Measurements from ENCODE around the gene TSPAN9. TPM values are rescaled to one million over a fixed set of nuclear protein-coding genes. Genes with fewer than 3 reads are reported as not detected.

Gene TSPAN9
- polyA plus RNA-seq, 3 donors = 0.15 to 0.34 (median 0.25) TPM

GRCh38 chr12:3134526-3135135 is 57.5 kb downstream of the TSPAN9 start:
- H3K27me3 ChIP-seq (ENCODE audit: control insufficient read depth in 2 of 2, insufficient read depth in 2 of 2, low read length in 2 of 2) = peaks cover 7 to 63% of the 10 kb centered on the region in 2 donors
- no peak overlapping the region for H3K9ac ChIP-seq (ENCODE audit: insufficient read depth, low read length, poor library complexity, severe bottlenecking)
- peaks cover 8 to 9% of the 10 kb centered on the region in 2 donors for H3K4me1 ChIP-seq (ENCODE audit: control insufficient read depth in 1 of 2, insufficient read depth in 2 of 2, low read length in 2 of 2)
- Mint-ChIP-seq H3K27me3 (ENCODE audit: low read depth in 3 of 3) (peaks cover 45 to 85% (median 83%) of the 10 kb centered on the region in 3 donors), H3K9me3 (peaks cover 0 to 5% (median 2%) of the 10 kb centered on the region in 7 donors), H3K27ac (no peak overlapping the region), H3K4me3 (peak overlapping the region in 1 of 2 donors; percentile 13), H3K36me3 (no peaks in the 10 kb centered on the region), H3K4me1 (peaks cover 11% of the 10 kb centered on the region)
- no peak for DNase-seq
- no peak overlapping the region for H3K4me3 ChIP-seq (replicated peaks in 1 of 3; ENCODE audit: low read depth in 2 of 3, low read length in 3 of 3)
- WGBS (ENCODE audit: insufficient coverage) = 87% methylated on average over 9 of the region's 13 CpGs
- H3K9me3 ChIP-seq (replicated peaks in 1 of 2; ENCODE audit: control insufficient read depth in 1 of 2, insufficient read depth in 1 of 2, low read length in 2 of 2) = peaks cover 8 to 18% of the 10 kb centered on the region in 2 donors
- no peaks in the 10 kb centered on the region for H3K79me2 ChIP-seq (ENCODE audit: insufficient read depth, low read length)
- no peaks in the 10 kb centered on the region for H3K36me3 ChIP-seq (replicated peaks in 1 of 2; ENCODE audit: control insufficient read depth in 1 of 2, insufficient read depth in 2 of 2, low read length in 2 of 2)
- H4K20me1 ChIP-seq (ENCODE audit: insufficient read depth, low read length) = no peaks in the 10 kb centered on the region
- TF ChIP-seq CTCF (IDR thresholded peaks at IDR 0.05) = no peak
- no peak overlapping the region for H3K27ac ChIP-seq (ENCODE audit: low read depth in 1 of 2, low read length in 2 of 2)
- no peak overlapping the region for H3K4me2 ChIP-seq (replicated peaks; ENCODE audit: extremely low read depth, low read length, poor library complexity, severe bottlenecking)
- intact Hi-C loops (cut with micrococcal nuclease) = loop anchor here (1.0 to 2.0 kb wide), 2 partner anchors 138 to 141 kb away; no protein-coding TSS in a partner anchor
- H2AFZ ChIP-seq (ENCODE audit: insufficient read depth, low read depth, low read length, poor library complexity, severe bottlenecking) = no peak overlapping the region

GRCh38 chr12:3135522-3136461 is 58.6 kb downstream of the TSPAN9 start:
- H3K79me2 ChIP-seq (ENCODE audit: insufficient read depth, low read length) = no peaks in the 10 kb centered on the region
- Mint-ChIP-seq H3K27ac (no peak overlapping the region), H3K36me3 (no peaks in the 10 kb centered on the region), H3K4me1 (no peaks in the 10 kb centered on the region), H3K27me3 (ENCODE audit: low read depth in 3 of 3) (peaks cover 35 to 84% (median 80%) of the 10 kb centered on the region in 3 donors), H3K9me3 (peaks cover 0 to 6% (median 0%) of the 10 kb centered on the region in 7 donors), H3K4me3 (no peak overlapping the region)
- H3K4me1 ChIP-seq (ENCODE audit: control insufficient read depth in 1 of 2, insufficient read depth in 2 of 2, low read length in 2 of 2) = no peaks in the 10 kb centered on the region
- no peak overlapping the region for H3K4me2 ChIP-seq (replicated peaks; ENCODE audit: extremely low read depth, low read length, poor library complexity, severe bottlenecking)
- DNase-seq = peak; percentile 24 to 52 (median 36)
- WGBS (ENCODE audit: insufficient coverage) = 81% methylated on average over 13 of the region's 19 CpGs
- H3K27ac ChIP-seq (ENCODE audit: low read depth in 1 of 2, low read length in 2 of 2) = no peak overlapping the region
- no peak overlapping the region for H3K4me3 ChIP-seq (replicated peaks in 1 of 3; ENCODE audit: low read depth in 2 of 3, low read length in 3 of 3)
- peaks cover 4 to 52% of the 10 kb centered on the region in 2 donors for H3K27me3 ChIP-seq (ENCODE audit: control insufficient read depth in 2 of 2, insufficient read depth in 2 of 2, low read length in 2 of 2)
- peak; percentile 85 for TF ChIP-seq CTCF (IDR thresholded peaks at IDR 0.05)
- H3K9me3 ChIP-seq (replicated peaks in 1 of 2; ENCODE audit: control insufficient read depth in 1 of 2, insufficient read depth in 1 of 2, low read length in 2 of 2) = peaks cover 0 to 11% of the 10 kb centered on the region in 2 donors
- H4K20me1 ChIP-seq (ENCODE audit: insufficient read depth, low read length) = no peaks in the 10 kb centered on the region
- intact Hi-C loops (cut with micrococcal nuclease) = loop anchor here (1.0 to 2.0 kb wide), 2 partner anchors 137 to 140 kb away; no protein-coding TSS in a partner anchor
- H2AFZ ChIP-seq (ENCODE audit: insufficient read depth, low read depth, low read length, poor library complexity, severe bottlenecking) = no peak overlapping the region
- no peak overlapping the region for H3K9ac ChIP-seq (ENCODE audit: insufficient read depth, low read length, poor library complexity, severe bottlenecking)
- no peaks in the 10 kb centered on the region for H3K36me3 ChIP-seq (replicated peaks in 1 of 2; ENCODE audit: control insufficient read depth in 1 of 2, insufficient read depth in 2 of 2, low read length in 2 of 2)
